OCI-LY3 (cell line): ENCODE results near the gene CEP41.

Experiments used
- H2AFZ ChIP-seq: fragments of 200-600, 300-600 bp; shearing (Covaris generic); 2 replicates; pipeline ENCODE4 v1.6.0; 2014; ENCODE audit warnings: antibody characterized with exemption, low read depth, low read length
- H3K27ac ChIP-seq: fragments of 200-600, 300-600 bp; sonication (generic); 2 replicates; pipeline ENCODE4 v1.5.1; 2014; ENCODE audit warnings: mild to moderate bottlenecking, low read length, moderate library complexity, mixed read lengths
- H3K27me3 ChIP-seq: fragments of 200-600, 300-600 bp; sonication (generic); 2 replicates; pipeline ENCODE4 v1.6.1; 2014; ENCODE audit warnings: low read depth, low read length, mixed read lengths
- H3K36me3 ChIP-seq: fragments of 200-600, 300-600 bp; sonication (generic); replicated peaks from 2 replicates; pipeline ENCODE3; 2014; ENCODE audit warnings: low read depth, low read length, mixed read lengths
- H3K4me1 ChIP-seq: fragments of 300-600, 200-600 bp; sonication (generic); 2 replicates; pipeline ENCODE4 v1.6.1; 2014; ENCODE audit warnings: low read length, mixed read lengths
- H3K4me2 ChIP-seq: fragments of 200-600, 300-600 bp; sonication (generic); 2 replicates; pipeline ENCODE4 v1.6.1; 2014; ENCODE audit warnings: low read length, mixed read lengths
- H3K4me3 ChIP-seq: fragments of 300-600, 200-600 bp; sonication (generic); 2 replicates; pipeline ENCODE4 v1.5.1; 2014; ENCODE audit warnings: antibody characterized with exemption, mild to moderate bottlenecking, low read length, moderate library complexity
- H3K79me2 ChIP-seq: fragments of 300-600, 200-600 bp; shearing (Covaris generic); 2 replicates; pipeline ENCODE4 v1.6.1; 2014; ENCODE audit warnings: mild to moderate bottlenecking, low read length, mixed read lengths
- H3K9ac ChIP-seq: fragments of 300-600, 200-600 bp; shearing (Covaris generic); 2 replicates; pipeline ENCODE4 v1.6.0; 2014; ENCODE audit warnings: mild to moderate bottlenecking, low read length, moderate library complexity
- H3K9me3 ChIP-seq: fragments of 200-600, 300-600 bp; shearing (Covaris generic); 2 replicates; pipeline ENCODE4 v1.6.1; 2014; ENCODE audit warnings: low read length, mixed read lengths; ENCODE audit not compliant: insufficient read depth
- H4K20me1 ChIP-seq: fragments of 200-600, 300-600 bp; sonication (generic); 2 replicates; pipeline ENCODE4 v1.6.1; 2016; ENCODE audit warnings: low read length, mixed read lengths; ENCODE audit not compliant: insufficient read depth
- EZH2phosphoT487 ChIP-seq: fragments of 200-600 bp; shearing (Covaris generic); IDR thresholded peaks from 2 replicates; pipeline ENCODE4 v1.6.1; 2018; ENCODE audit warnings: antibody characterized with exemption, mixed run types, low read depth
- TF ChIP-seq, protein P1 (sequence below): fragments of 200-600, 300-600 bp; sonication (generic); IDR thresholded peaks from 2 replicates; pipeline ENCODE4 v1.5.1; 2014; ENCODE audit warnings: antibody characterized with exemption, low read length, low read depth

CEP41 gene

DNA sequence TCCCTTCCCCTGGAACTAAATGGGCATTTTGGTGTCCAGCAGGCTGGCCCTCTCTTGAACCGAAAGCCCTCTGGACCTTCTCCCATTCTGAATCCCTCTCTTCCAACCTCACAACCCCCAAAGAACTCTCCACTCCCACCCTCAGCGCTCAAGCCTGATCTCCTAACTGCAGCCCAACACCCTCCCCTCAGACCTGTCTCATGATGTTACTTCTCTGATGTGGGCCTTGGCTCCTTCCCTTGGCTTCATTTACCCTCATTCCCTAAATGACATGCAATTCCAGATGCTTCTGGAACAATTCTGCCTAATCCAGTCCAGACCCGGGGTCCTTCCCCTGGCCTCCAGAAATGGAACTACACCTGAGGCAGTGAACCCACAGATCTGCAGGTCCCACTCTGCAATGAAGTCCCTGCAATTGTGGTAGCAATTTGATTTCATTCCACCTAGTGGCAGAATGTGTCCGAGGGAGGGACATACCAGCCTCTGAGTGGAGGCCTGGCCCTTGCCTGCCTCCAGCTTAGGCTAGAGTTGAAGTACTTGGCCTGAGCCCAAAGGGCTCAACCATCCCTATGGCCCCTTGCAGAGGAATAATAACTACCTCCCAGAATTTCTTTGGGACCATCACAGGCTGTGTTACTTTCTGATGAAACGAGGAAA lies 4.1 kb upstream of the CEP41 start:
- no peaks in the 10 kb centered on the region for H3K27me3 ChIP-seq
- TF ChIP-seq, protein P1, sequence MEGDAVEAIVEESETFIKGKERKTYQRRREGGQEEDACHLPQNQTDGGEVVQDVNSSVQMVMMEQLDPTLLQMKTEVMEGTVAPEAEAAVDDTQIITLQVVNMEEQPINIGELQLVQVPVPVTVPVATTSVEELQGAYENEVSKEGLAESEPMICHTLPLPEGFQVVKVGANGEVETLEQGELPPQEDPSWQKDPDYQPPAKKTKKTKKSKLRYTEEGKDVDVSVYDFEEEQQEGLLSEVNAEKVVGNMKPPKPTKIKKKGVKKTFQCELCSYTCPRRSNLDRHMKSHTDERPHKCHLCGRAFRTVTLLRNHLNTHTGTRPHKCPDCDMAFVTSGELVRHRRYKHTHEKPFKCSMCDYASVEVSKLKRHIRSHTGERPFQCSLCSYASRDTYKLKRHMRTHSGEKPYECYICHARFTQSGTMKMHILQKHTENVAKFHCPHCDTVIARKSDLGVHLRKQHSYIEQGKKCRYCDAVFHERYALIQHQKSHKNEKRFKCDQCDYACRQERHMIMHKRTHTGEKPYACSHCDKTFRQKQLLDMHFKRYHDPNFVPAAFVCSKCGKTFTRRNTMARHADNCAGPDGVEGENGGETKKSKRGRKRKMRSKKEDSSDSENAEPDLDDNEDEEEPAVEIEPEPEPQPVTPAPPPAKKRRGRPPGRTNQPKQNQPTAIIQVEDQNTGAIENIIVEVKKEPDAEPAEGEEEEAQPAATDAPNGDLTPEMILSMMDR, result peak; percentile 27
- TF ChIP-seq EZH2phosphoT487, result no peak
- no peak overlapping the region for H2AFZ ChIP-seq
- H3K9me3 ChIP-seq, result 0 out of 2 replicates have a peak, but pooled peaks cover 3% of the 10 kb centered on the region
- H3K4me3 ChIP-seq, result no peak overlapping the region
- peaks cover 4% of the 10 kb centered on the region; the same call in 1 of the 2 replicates for H3K79me2 ChIP-seq
- H3K9ac ChIP-seq, result no peak overlapping the region
- no peaks in the 10 kb centered on the region for H4K20me1 ChIP-seq
- H3K36me3 ChIP-seq, result no peaks in the 10 kb centered on the region
- no peak overlapping the region for H3K27ac ChIP-seq
- peaks cover 12% of the 10 kb centered on the region for H3K4me1 ChIP-seq
- H3K4me2 ChIP-seq, result no peak overlapping the region

DNA sequence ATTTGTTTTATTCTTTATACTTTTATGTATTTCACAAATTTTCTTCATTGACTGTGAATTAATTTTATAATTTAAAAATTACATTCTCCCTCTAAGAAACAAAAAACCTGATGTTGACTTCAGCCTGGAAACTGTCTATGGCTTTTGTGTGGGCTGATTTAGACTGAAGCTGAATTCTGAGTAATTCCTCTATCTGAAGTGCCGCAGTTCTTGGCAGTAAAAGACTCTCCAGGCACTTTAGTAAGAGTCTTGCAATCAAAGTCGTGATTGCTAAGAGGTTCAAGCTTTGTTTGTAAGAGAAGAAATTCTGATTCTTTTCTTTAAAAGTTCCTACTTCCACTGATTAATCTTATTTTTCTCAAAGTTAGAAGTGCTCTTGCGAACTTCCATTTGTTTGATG lies 3.4 kb upstream of the CEP41 start:
- H3K27me3 ChIP-seq, result no peaks in the 10 kb centered on the region
- H2AFZ ChIP-seq, result no peak overlapping the region
- peaks cover 4% of the 10 kb centered on the region for H3K79me2 ChIP-seq

DNA sequence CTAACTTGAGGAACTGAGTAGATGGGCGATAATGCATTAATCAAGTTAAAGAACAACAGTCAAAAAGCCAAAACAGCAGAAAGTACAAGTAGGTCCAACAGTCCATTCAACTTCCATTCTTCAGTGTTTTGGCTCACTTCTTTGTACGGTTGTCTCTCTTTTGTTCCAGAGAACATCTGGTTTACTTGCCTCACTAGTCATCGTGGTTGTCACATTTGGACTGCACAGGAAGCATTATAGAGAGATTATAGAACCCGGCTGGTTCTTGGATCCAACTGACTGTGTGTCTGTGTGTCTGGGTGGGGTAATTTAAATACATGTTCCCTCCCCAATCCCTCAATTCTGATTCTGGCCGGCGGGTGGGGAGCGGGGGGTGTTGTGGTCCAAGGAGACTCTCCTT lies 1.8 kb upstream of the CEP41 start:
- Histone ChIP-seq H4K20me1 (no peaks in the 10 kb centered on the region), H3K36me3 (no peaks in the 10 kb centered on the region), H3K27me3 (no peaks in the 10 kb centered on the region), H3K4me1 (peaks cover 15% of the 10 kb centered on the region), H3K4me3 (no peak overlapping the region), H3K79me2 (peaks cover 4% of the 10 kb centered on the region), H2AFZ (peak overlapping the region; percentile 94; the same call in 1 of the 2 replicates), H3K9me3 (no peaks in the 10 kb centered on the region), H3K9ac (no peak overlapping the region), H3K27ac (no peak overlapping the region), H3K4me2 (no peak overlapping the region)
- TF ChIP-seq, protein P1, result no peak
- no peak for TF ChIP-seq EZH2phosphoT487

More for the DNA sequence above, 3.4 kb upstream of the CEP41 start:
- TF ChIP-seq EZH2phosphoT487, result no peak
- TF ChIP-seq, protein P1, result no peak
- H3K9ac ChIP-seq, result no peak overlapping the region
- no peak overlapping the region for H3K27ac ChIP-seq
- H4K20me1 ChIP-seq, result no peaks in the 10 kb centered on the region
- H3K4me2 ChIP-seq, result no peak overlapping the region
- no peak overlapping the region for H3K4me3 ChIP-seq
- no peaks in the 10 kb centered on the region for H3K36me3 ChIP-seq
- 0 out of 2 replicates have a peak, but pooled peaks cover 3% of the 10 kb centered on the region for H3K9me3 ChIP-seq
- peaks cover 15% of the 10 kb centered on the region for H3K4me1 ChIP-seq

DNA sequence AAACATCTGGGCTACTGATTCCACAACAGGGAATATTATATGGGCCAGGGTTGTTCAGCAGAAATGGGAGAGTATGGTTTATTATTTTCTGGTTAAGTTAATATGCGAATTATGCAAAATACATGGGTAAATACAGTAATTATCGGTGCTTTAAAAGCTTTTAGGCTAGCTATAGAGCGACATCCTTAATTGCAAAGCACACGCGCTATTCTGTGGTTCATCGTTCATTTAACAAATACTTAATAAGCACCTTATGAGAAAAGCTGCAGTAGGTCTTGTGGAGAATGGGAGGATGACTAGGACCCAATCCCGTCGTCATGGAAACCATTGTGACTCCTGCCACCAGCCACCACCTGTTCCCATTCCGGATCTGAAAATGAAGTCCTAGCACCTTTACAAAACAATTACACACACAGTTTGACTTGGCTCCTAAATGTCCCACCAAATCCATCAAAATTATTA lies 623 bp upstream of the CEP41 start:
- H3K79me2 ChIP-seq, result peaks cover 4% of the 10 kb centered on the region
- peak overlapping the region; percentile 87 for H3K4me3 ChIP-seq
- H3K27me3 ChIP-seq, result no peaks in the 10 kb centered on the region
- H3K27ac ChIP-seq, result peak overlapping the region; percentile 43; the same call in 1 of the 2 replicates
- TF ChIP-seq, protein P1, result no peak
- TF ChIP-seq EZH2phosphoT487, result no peak
- peak overlapping the region; percentile 80 for H3K9ac ChIP-seq
- peaks cover 15% of the 10 kb centered on the region for H3K4me1 ChIP-seq
- H2AFZ ChIP-seq, result peak overlapping the region; percentile 94
- H4K20me1 ChIP-seq, result no peaks in the 10 kb centered on the region
- H3K4me2 ChIP-seq, result peak overlapping the region; percentile 86
- H3K36me3 ChIP-seq, result no peaks in the 10 kb centered on the region
- H3K9me3 ChIP-seq, result no peaks in the 10 kb centered on the region
